ENCODE data around the gene ZNF30. TPM values are rescaled to one million over a fixed set of nuclear protein-coding genes. Genes with fewer than 3 reads are reported as not detected.
"Not testable (repeated sequence)": the region's sequence is repeated elsewhere in the genome, so short reads cannot be mapped to it uniquely, and the experiment has no call there.

The ZNF30 gene
- total RNA-seq: 1 to 10 TPM; 4.4 to 5.5 TPM

DNA sequence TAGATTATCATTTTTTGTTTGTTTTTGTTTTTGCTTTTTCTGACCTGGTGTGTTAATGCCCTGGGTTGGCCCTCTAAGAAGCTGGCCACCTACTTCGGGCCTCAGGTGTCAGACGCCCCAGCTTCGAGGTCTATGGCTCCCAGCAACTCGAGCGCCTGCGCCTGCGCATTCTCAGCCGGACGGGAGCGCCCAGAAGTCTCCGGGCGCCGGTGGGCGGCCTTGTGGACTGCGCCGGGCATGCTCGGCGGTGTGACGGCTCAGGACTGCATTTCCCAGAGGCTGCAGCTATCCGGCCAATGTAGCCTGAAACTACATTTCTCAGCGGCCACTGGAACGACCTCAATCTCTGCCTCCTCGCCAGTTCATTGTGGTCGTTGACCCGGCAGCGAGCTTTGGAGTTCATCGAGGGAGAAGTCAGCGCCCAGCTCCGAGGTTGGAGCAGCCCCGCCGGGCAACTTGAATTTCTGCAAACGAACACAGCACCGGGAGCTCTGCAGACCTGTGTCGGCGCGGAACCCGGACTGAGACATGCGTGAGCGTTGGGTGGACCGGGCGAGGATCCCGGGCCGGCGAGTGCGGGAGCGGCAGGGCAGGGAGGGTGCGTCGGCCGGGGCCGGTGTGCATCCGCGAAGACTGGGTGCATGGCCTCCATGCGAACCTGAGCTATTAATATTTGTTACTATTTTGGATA lies at the start of gene ZNF30:
TSS of gene ZNF30 (plus strand) at position 219 of the 691 bp plus-strand sequence. CDS start 3,045 bp downstream, outside the sequence.
- DNase-seq: peak; percentile 93
- no peaks in the 10 kb centered on the region for H3K9me3 Mint-ChIP-seq
- intact Hi-C loops (cut with micrococcal nuclease): loop anchor here (1.0 to 5.0 kb wide), 4 partner anchors 37 to 195 kb away; partner anchors contain the start of genes GRAMD1A, ZNF181, ZNF599 and ZNF792

GRCh38 chr19:34879563-34879962 lies 47.1 kb upstream of the ZNF30 start:
- Mint-ChIP-seq H3K4me1 (ENCODE audit: low read depth) (no peaks in the 10 kb centered on the region), H3K27ac (no peak overlapping the region), H3K27me3 (ENCODE audit: low read depth) (peaks cover 1% of the 10 kb centered on the region), H3K36me3 (ENCODE audit: low read depth) (no peaks in the 10 kb centered on the region), H3K4me3 (no peak overlapping the region), H3K9me3 (peaks cover 8% of the 10 kb centered on the region)
- CTCF ChIA-PET: interaction anchor here (1.2 kb wide), 1 partner anchor 10 kb away, joined by 3 read pairs; no protein-coding TSS in a partner anchor
- intact Hi-C loops (cut with micrococcal nuclease): no loop called here
- no peak for DNase-seq

More for the DNA sequence above, at the start of gene ZNF30:
- peaks cover 13% of the 10 kb centered on the region for H3K4me1 Mint-ChIP-seq (ENCODE audit: low read depth)
- peaks cover 20% of the 10 kb centered on the region for H3K36me3 Mint-ChIP-seq (ENCODE audit: low read depth)
- H3K4me3 Mint-ChIP-seq: peak within 1 kb of the TSS; percentile 89
- CTCF ChIA-PET: interaction anchor here (0.7 to 1.7 kb wide), 2 partner anchors 10 to 46 kb away, joined by 3 to 4 read pairs; no protein-coding TSS in a partner anchor
- H3K27me3 Mint-ChIP-seq (ENCODE audit: low read depth): no peaks in the 10 kb centered on the region
- peak within 1 kb of the TSS; percentile 44 for H3K27ac Mint-ChIP-seq

GRCh38 chr19:34880034-34880433 lies 46.7 kb upstream of the ZNF30 start:
- CTCF ChIA-PET: no interaction called here
- Mint-ChIP-seq H3K9me3 (peaks cover 12% of the 10 kb centered on the region), H3K4me3 (no peak overlapping the region), H3K27me3 (ENCODE audit: low read depth) (peaks cover 1% of the 10 kb centered on the region), H3K27ac (no peak overlapping the region), H3K36me3 (ENCODE audit: low read depth) (peaks cover 2% of the 10 kb centered on the region), H3K4me1 (ENCODE audit: low read depth) (no peaks in the 10 kb centered on the region)
- DNase-seq: no peak
- intact Hi-C loops (cut with micrococcal nuclease): no loop called here

GRCh38 chr19:34881982-34882381 lies 44.7 kb upstream of the ZNF30 start:
- peaks cover 16% of the 10 kb centered on the region for H3K9me3 Mint-ChIP-seq
- H3K4me1 Mint-ChIP-seq (ENCODE audit: low read depth): no peaks in the 10 kb centered on the region
- H3K36me3 Mint-ChIP-seq (ENCODE audit: low read depth): peaks cover 5% of the 10 kb centered on the region
- CTCF ChIA-PET: no interaction called here
- intact Hi-C loops (cut with micrococcal nuclease): no loop called here
- no peak overlapping the region for H3K27ac Mint-ChIP-seq
- no peak for DNase-seq
- H3K4me3 Mint-ChIP-seq: no peak overlapping the region
- H3K27me3 Mint-ChIP-seq (ENCODE audit: low read depth): peaks cover 1% of the 10 kb centered on the region

GRCh38 chr19:34888091-34888490 lies 38.6 kb upstream of the ZNF30 start:
- Mint-ChIP-seq H3K36me3 (ENCODE audit: low read depth) (peaks cover 5% of the 10 kb centered on the region), H3K4me1 (ENCODE audit: low read depth) (no peaks in the 10 kb centered on the region), H3K4me3 (no peak overlapping the region), H3K27me3 (ENCODE audit: low read depth) (peaks cover 2% of the 10 kb centered on the region), H3K9me3 (peaks cover 19% of the 10 kb centered on the region), H3K27ac (no peak overlapping the region)
- CTCF ChIA-PET: no interaction called here
- intact Hi-C loops (cut with micrococcal nuclease): no loop called here
- no peak for DNase-seq

GRCh38 chr19:34900245-34900644 lies 26.5 kb upstream of the ZNF30 start:
- Mint-ChIP-seq H3K27ac (no peak overlapping the region), H3K27me3 (ENCODE audit: low read depth) (peaks cover 13% of the 10 kb centered on the region), H3K9me3 (peaks cover 5% of the 10 kb centered on the region), H3K4me1 (ENCODE audit: low read depth) (peaks cover 4% of the 10 kb centered on the region), H3K4me3 (no peak overlapping the region), H3K36me3 (ENCODE audit: low read depth) (no peaks in the 10 kb centered on the region)
- no peak for DNase-seq
- intact Hi-C loops (cut with micrococcal nuclease): no loop called here
- CTCF ChIA-PET: no interaction called here

DNA sequence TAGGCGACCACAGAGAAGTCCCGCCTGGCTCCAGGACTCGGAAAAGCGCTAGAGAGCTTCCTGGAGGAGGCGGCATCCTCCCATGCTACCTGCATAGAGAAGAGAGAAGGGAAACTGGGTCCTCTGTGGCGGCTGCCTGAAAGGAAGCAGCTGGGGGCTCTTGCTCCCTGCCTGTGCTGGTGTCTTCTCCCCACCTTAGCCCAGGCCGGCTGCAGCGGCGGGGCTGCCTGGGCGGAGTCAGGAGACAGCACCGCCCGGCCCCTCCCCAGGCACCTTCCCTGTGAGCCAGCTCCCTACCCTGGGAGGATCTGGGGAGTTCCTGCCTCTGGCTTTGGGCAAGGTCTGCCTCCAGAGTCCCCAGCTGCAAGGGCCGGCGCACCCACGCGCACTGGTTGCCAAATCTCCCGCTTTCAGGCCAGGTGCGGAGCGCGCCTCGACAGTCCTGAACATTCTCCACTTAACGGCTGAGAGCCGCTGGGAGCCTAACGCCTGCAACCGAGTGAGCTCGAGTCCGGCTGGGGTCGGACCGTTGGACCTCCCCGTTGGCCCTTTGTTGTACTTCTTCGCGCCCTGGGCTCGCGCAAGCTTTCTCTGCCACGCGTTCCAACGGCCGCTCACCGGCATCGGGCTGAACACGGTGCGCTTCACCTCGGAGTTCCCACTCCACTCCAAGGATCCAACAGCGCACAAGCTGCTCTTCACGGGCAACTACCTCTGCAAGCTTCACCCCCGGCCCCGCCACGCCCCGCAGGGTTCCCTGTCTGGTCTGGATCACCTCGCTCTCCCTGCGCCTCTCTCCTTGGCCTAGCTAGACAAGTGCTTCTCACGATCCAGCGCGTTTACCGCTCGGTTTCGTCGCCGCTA lies 21.8 kb upstream of the ZNF30 start:
- CTCF ChIA-PET: interaction anchor here (0.9 kb wide), 1 partner anchor 42 kb away, joined by 4 read pairs; no protein-coding TSS in a partner anchor
- DNase-seq: no peak
- H3K36me3 Mint-ChIP-seq (ENCODE audit: low read depth): no peaks in the 10 kb centered on the region
- H3K27ac Mint-ChIP-seq: no peak overlapping the region
- peaks cover 10% of the 10 kb centered on the region for H3K4me1 Mint-ChIP-seq (ENCODE audit: low read depth)
- H3K9me3 Mint-ChIP-seq: peaks cover 3% of the 10 kb centered on the region
- peak overlapping the region; percentile 45 for H3K4me3 Mint-ChIP-seq
- intact Hi-C loops (cut with micrococcal nuclease): no loop called here
- H3K27me3 Mint-ChIP-seq (ENCODE audit: low read depth): peaks cover 38% of the 10 kb centered on the region

GRCh38 chr19:34910770-34911169 lies 15.9 kb upstream of the ZNF30 start:
- CTCF ChIA-PET: no interaction called here
- no peaks in the 10 kb centered on the region for H3K36me3 Mint-ChIP-seq (ENCODE audit: low read depth)
- intact Hi-C loops (cut with micrococcal nuclease): no loop called here
- H3K4me1 Mint-ChIP-seq (ENCODE audit: low read depth): peaks cover under 1% of the 10 kb centered on the region
- DNase-seq: no peak
- no peak overlapping the region for H3K27ac Mint-ChIP-seq
- no peaks in the 10 kb centered on the region for H3K9me3 Mint-ChIP-seq
- H3K4me3 Mint-ChIP-seq: no peak overlapping the region
- H3K27me3 Mint-ChIP-seq (ENCODE audit: low read depth): peaks cover 19% of the 10 kb centered on the region

DNA sequence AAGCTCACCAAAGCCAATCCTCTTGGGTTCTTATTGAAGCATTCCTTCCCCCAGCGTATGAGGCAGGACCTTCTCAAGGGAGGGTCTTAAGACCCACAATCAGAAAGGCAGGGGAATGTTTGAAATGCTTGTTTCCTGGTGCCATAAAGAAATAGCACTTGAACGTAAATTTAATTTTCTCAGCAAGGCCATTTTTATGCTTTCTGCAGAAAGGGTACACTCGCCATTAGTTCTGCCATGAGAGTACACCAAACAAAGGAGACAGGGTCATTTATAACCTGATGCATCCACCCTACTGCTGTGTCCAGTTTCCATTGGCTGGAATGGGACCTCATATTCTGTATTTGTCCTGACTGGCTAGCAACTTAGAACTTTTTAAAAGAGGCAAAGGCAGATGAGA lies 9.6 kb upstream of the ZNF30 start:
- H3K27me3 Mint-ChIP-seq (ENCODE audit: low read depth); H3K4me3 Mint-ChIP-seq; DNase-seq; CTCF ChIA-PET; H3K36me3 Mint-ChIP-seq (ENCODE audit: low read depth); H3K27ac Mint-ChIP-seq; H3K4me1 Mint-ChIP-seq (ENCODE audit: low read depth); intact Hi-C loops (cut with micrococcal nuclease): not testable (repeated sequence)
- H3K9me3 Mint-ChIP-seq: peaks cover 19% of the 10 kb centered on the region

DNA sequence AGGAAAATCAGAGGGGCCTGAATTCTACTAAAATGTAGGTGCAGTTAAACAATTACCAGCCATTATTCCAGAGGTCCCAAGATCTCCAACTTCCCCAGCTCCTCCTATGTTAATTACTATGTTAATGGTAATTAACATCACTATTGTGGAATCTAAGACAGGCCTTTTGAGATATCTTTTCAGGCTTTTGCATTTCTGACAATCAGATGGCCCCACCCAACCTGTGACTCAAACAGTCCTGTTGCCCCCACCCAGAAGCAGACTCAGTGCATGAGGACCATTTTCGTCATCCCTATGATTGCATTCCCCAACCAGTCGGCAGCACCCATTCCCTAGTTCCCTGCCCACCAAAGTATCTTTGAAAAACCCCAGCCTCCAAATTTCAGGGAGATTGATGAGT lies 8.5 kb upstream of the ZNF30 start:
- intact Hi-C loops (cut with micrococcal nuclease): no loop called here
- no peaks in the 10 kb centered on the region for H3K27me3 Mint-ChIP-seq (ENCODE audit: low read depth)
- H3K4me1 Mint-ChIP-seq (ENCODE audit: low read depth): no peaks in the 10 kb centered on the region
- H3K9me3 Mint-ChIP-seq: peaks cover 19% of the 10 kb centered on the region
- DNase-seq: no peak
- H3K27ac Mint-ChIP-seq: no peak overlapping the region
- no peak overlapping the region for H3K4me3 Mint-ChIP-seq
- CTCF ChIA-PET: no interaction called here
- H3K36me3 Mint-ChIP-seq (ENCODE audit: low read depth): no peaks in the 10 kb centered on the region

- H3K27ac Mint-ChIP-seq; DNase-seq; H3K36me3 Mint-ChIP-seq (ENCODE audit: low read depth); H3K27me3 Mint-ChIP-seq (ENCODE audit: low read depth); H3K4me1 Mint-ChIP-seq (ENCODE audit: low read depth); intact Hi-C loops (cut with micrococcal nuclease); H3K4me3 Mint-ChIP-seq: not testable (repeated sequence)
- CTCF ChIA-PET: interaction anchor here (0.6 kb wide), 1 partner anchor 785 kb away, joined by 3 read pairs; no protein-coding TSS in a partner anchor
- peaks cover 19% of the 10 kb centered on the region for H3K9me3 Mint-ChIP-seq
These were observed 6.5 kb upstream of the ZNF30 start for GRCh38 chr19:34920090-34920786.

- Mint-ChIP-seq H3K9me3 (peaks cover 2% of the 10 kb centered on the region), H3K4me3 (no peak overlapping the region), H3K36me3 (ENCODE audit: low read depth) (peaks cover 13% of the 10 kb centered on the region), H3K4me1 (ENCODE audit: low read depth) (peaks cover 13% of the 10 kb centered on the region), H3K27ac (no peak overlapping the region), H3K27me3 (ENCODE audit: low read depth) (no peaks in the 10 kb centered on the region)
- no peak for DNase-seq
- intact Hi-C loops (cut with micrococcal nuclease): loop anchor here (5.0 kb wide), 2 partner anchors 77 to 193 kb away; partner anchors contain the start of genes GRAMD1A and ZNF181
- CTCF ChIA-PET: no interaction called here
These were observed 1.3 kb upstream of the ZNF30 start for GRCh38 chr19:34925278-34925855.
